OCI-LY1 (cell line): Measurements from ENCODE around the gene OXLD1.

Experiments
- EZH2 ChIP-seq: fragments of 200-600 bp; sonication (generic), shearing (Covaris generic); IDR thresholded peaks from 2 replicates; pipeline ENCODE4 v1.8.0; 2017; ENCODE audit warnings: borderline replicate concordance, mixed run types, mild to moderate bottlenecking, antibody characterized with exemption, low read length, moderate library complexity, mixed read lengths
- TF ChIP-seq, protein P1 (sequence below): fragments of 200-600 bp; sonication (generic), shearing (Covaris generic); IDR thresholded peaks from 2 replicates; pipeline ENCODE4 v1.5.1; 2017; ENCODE audit warnings: mild to moderate bottlenecking, antibody characterized with exemption, low read length, moderate library complexity, mixed read lengths

DNA sequence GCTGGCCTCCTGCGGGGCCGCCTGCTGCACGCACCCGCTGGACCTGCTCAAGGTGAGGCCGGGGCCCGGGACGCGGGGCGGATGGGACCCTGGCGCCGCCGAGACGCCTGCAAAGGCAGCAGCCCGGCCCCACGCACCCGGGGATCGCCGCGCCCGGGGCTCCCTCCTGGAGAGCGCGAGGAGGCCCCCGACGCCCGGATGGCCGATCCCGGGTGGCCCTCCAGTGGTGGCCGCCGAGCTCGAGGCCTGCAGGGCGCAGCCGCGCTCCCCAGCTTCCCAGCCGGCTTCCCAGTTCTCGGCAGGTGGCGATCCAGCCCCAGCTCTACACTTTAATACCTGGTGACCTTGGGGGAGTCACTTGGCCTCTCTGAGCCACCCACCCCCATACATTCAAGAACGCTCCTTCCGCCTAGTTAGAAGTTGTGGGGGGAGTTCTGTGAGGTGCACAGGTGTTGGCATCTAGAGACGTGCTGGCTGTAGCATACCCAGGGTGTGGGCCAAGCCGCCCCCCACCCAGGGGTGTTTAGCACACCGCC is 46.1 kb upstream of the OXLD1 start:
- TF ChIP-seq, protein P1, sequence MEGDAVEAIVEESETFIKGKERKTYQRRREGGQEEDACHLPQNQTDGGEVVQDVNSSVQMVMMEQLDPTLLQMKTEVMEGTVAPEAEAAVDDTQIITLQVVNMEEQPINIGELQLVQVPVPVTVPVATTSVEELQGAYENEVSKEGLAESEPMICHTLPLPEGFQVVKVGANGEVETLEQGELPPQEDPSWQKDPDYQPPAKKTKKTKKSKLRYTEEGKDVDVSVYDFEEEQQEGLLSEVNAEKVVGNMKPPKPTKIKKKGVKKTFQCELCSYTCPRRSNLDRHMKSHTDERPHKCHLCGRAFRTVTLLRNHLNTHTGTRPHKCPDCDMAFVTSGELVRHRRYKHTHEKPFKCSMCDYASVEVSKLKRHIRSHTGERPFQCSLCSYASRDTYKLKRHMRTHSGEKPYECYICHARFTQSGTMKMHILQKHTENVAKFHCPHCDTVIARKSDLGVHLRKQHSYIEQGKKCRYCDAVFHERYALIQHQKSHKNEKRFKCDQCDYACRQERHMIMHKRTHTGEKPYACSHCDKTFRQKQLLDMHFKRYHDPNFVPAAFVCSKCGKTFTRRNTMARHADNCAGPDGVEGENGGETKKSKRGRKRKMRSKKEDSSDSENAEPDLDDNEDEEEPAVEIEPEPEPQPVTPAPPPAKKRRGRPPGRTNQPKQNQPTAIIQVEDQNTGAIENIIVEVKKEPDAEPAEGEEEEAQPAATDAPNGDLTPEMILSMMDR: no peak
- TF ChIP-seq EZH2: no peak
